IPS-18c (cell line): ENCODE measurements around the gene FIBP.

Source experiments
- H3K4me3 ChIP-seq: 2 replicates; pipeline ENCODE4 v1.7.0; 2013; ENCODE audit warnings: low read depth, mild to moderate bottlenecking, low read length, moderate library complexity; ENCODE audit not compliant: insufficient read depth
- H3K9me3 ChIP-seq: one replicate; pipeline ENCODE4 v1.6.1; 2013; ENCODE audit warnings: mild to moderate bottlenecking, low read length, moderate library complexity; ENCODE audit not compliant: control insufficient read depth, insufficient read depth

Gene FIBP

GRCh38 chr11:65883058-65883761, 5.1 kb downstream of the FIBP start:
- H3K4me3 ChIP-seq, result no peak overlapping the region; the same call in 1 of the 2 replicates

GRCh38 chr11:65882120-65883057, 5.9 kb downstream of the FIBP start:
- no peak overlapping the region for H3K4me3 ChIP-seq
- H3K9me3 ChIP-seq, result no peaks in the 10 kb centered on the region

More at GRCh38 chr11:65883058-65883761, 5.1 kb downstream of the FIBP start:
- H3K9me3 ChIP-seq, result no peaks in the 10 kb centered on the region

GRCh38 chr11:65880844-65881421, 7.3 kb downstream of the FIBP start:
- Histone ChIP-seq H3K9me3 (no peaks in the 10 kb centered on the region), H3K4me3 (no peak overlapping the region)

- Histone ChIP-seq H3K9me3 (no peaks in the 10 kb centered on the region), H3K4me3 (no peak overlapping the region)
Measured at GRCh38 chr11:65880027-65880426, 8.2 kb downstream of the FIBP start.

- Histone ChIP-seq H3K9me3 (no peaks in the 10 kb centered on the region), H3K4me3 (no peak within 1 kb of the TSS)
Measured at GRCh38 chr11:65879617-65880016, 8.7 kb downstream of the FIBP start, which contains the start of gene CTSW. Gene CTSW (plus strand): TSS chr11:65879837. CDS start chr11:65879855, 18 bp downstream.

DNA sequence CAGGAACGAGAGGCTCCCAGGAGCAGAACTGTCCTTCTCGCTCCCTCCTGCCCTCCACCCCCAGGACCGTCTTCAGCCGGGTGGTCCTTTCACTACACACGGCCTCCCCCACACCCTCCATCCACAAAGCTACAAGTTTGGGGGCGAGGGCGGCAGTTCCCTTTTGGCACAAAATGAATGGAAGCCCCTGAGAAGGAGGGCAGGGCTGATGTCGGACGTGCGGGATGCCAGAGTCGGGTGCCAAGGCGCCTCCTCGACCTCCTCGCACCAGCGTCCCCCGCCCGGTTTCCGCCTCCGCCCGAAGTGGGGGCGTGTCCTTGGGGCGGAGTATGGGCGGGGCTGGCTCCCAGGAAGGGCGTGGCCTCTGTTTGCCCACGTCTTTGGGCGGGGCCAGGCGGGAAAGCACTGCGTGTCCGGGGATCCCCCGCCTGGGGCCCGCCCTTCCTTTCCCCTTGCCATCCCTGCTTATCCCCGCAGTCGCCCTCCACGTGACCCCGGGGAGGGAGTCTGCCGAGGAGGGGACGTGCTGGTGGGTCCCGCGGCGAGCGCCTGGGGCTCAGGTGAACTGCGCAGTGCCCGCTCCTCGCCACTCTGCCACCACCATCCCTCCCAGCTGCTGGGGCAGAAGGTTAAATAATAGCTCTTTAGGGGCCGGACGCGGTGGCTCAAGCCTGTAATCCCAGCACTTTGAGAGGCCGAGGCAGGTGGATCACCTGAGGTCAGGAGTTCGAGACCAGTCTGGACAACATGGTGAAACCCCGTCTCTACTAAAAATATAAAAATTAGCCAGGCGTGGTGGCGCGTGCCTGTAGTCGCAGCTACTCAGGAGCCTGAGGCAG, 14.7 kb downstream of the FIBP start:
- no peaks in the 10 kb centered on the region for H3K9me3 ChIP-seq
- peak overlapping the region; percentile 71 for H3K4me3 ChIP-seq

DNA sequence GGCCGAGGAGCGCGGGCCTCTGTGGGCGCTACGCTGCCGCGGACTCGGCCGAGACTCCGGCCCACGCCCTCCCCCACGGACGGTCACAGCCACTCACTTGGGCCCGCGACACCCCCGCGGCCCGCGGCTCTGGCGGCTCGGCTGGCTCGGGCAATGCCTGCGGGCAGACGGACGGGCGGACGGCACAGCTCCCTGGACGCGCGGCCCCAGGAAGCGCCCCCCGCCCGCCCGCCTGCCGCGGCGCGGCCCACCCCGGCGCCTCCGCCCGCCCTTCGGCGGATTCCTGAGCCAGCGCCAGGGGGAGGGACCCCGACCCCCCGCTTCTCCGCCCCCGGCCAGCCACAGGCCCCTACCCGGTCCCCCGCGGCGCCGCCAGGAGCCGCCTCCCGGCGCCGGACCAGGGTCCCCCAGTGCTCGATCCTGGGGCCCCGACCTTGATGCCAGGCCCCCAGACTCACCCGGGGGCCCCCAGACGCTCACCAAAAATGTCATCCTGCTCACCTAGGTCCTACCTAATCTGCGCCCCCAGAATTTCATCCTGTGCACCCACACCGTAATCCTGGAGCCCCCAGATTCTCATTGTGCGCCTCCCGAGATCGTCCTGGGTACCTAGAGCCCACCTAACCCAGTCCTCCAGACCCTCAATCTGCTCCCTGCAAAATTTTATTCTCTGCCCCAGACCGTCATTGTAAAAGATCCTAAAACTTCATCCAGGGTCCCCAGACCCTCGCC, 15.5 kb downstream of the FIBP start, which contains the start of gene EFEMP2:
Gene EFEMP2, minus strand, starts transcription at position 215 of the 732 bp plus-strand sequence. CDS start 446 bp downstream, outside the sequence.
- Histone ChIP-seq H3K9me3 (no peaks in the 10 kb centered on the region), H3K4me3 (peak within 1 kb of the TSS; percentile 71)

GRCh38 chr11:65871811-65872548, 16.3 kb downstream of the FIBP start:
- no peaks in the 10 kb centered on the region for H3K9me3 ChIP-seq
- peak overlapping the region; percentile 46 for H3K4me3 ChIP-seq

- Histone ChIP-seq H3K4me3 (no peak overlapping the region), H3K9me3 (no peaks in the 10 kb centered on the region)
Measured at GRCh38 chr11:65870706-65871681, 17.3 kb downstream of the FIBP start.

DNA sequence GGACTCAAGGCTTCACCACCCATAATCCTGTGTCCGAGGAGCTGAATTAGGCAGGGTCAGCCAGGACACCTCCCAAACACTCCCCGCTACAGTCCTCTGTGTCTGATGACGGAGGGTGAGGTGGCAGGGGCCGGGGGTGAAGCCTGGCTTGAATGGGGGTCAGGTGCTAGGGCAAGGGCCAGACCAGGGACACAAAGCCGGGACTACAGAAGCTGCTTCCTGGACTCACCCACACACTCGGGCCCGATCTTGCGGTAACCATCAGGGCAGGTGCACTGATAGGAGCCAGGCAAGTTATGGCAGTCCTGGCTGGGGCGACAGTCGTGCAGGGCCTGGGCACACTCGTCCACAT, 18.0 kb downstream of the FIBP start:
- Histone ChIP-seq H3K9me3 (no peaks in the 10 kb centered on the region), H3K4me3 (no peak overlapping the region)

GRCh38 chr11:65869643-65870306, 18.5 kb downstream of the FIBP start:
- Histone ChIP-seq H3K4me3 (no peak overlapping the region), H3K9me3 (no peaks in the 10 kb centered on the region)

GRCh38 chr11:65868907-65869306, 19.4 kb downstream of the FIBP start:
- no peak overlapping the region for H3K4me3 ChIP-seq
- H3K9me3 ChIP-seq, result no peaks in the 10 kb centered on the region

- H3K9me3 ChIP-seq, result no peaks in the 10 kb centered on the region
- peak overlapping the region; percentile 41; the same call in 1 of the 2 replicates for H3K4me3 ChIP-seq
Measured at GRCh38 chr11:65868076-65868667, 20.1 kb downstream of the FIBP start.
